OCI-LY1 (cell line): ENCODE measurements around the gene FOXK2.
"Not testable (repeated sequence)": the region's sequence is repeated elsewhere in the genome, so short reads cannot be mapped to it uniquely, and the experiment has no call there.

Experiments
- H2AFZ ChIP-seq: fragments of 200-600 bp; sonication (generic), shearing (Covaris generic); 2 replicates; pipeline ENCODE4 v1.6.0; 2014; ENCODE audit warnings: antibody characterized with exemption, mild to moderate bottlenecking, low read length
- H3F3A ChIP-seq: fragments of 200-600 bp; sonication (generic), shearing (Covaris generic); 2 replicates; pipeline ENCODE4 v1.6.0; 2014; ENCODE audit warnings: mild to moderate bottlenecking, antibody characterized with exemption, low read length, moderate library complexity; ENCODE audit not compliant: insufficient read depth
- H3K27ac ChIP-seq: fragments of 200-600 bp; sonication (generic); 2 replicates; pipeline ENCODE4 v1.5.1; 2014; ENCODE audit warnings: low read length, mixed run types, mild to moderate bottlenecking, low read depth; ENCODE audit not compliant: poor library complexity, severe bottlenecking
- H3K27me3 ChIP-seq: fragments of 200-600 bp; sonication (generic); 2 replicates; pipeline ENCODE4 v1.6.0; 2014; ENCODE audit warnings: antibody characterized with exemption, mild to moderate bottlenecking, low read length, moderate library complexity; ENCODE audit not compliant: insufficient read depth
- H3K36me3 ChIP-seq: fragments of 200-600 bp; sonication (generic); 2 replicates; pipeline ENCODE4 v1.6.1; 2014; ENCODE audit warnings: mild to moderate bottlenecking, antibody characterized with exemption, low read length, moderate library complexity, mixed read lengths; ENCODE audit not compliant: insufficient read depth
- H3K4me1 ChIP-seq: fragments of 200-600 bp; sonication (generic); 2 replicates; pipeline ENCODE4 v1.5.1; 2014; ENCODE audit warnings: mild to moderate bottlenecking, low read length, moderate library complexity; ENCODE audit not compliant: insufficient read depth, severe bottlenecking
- H3K4me2 ChIP-seq: fragments of 200-600 bp; sonication (generic), shearing (Covaris generic); 2 replicates; pipeline ENCODE4 v1.6.1; 2014; ENCODE audit warnings: low read length
- H3K4me3 ChIP-seq: fragments of 200-600 bp; sonication (generic); 2 replicates; pipeline ENCODE4 v1.5.1; 2014; ENCODE audit warnings: low read length, low read depth, mild to moderate bottlenecking, mixed read lengths; ENCODE audit not compliant: poor library complexity, severe bottlenecking
- H3K79me2 ChIP-seq: fragments of 200-600 bp; shearing (Covaris generic); 2 replicates; pipeline ENCODE4 v1.6.1; 2016; ENCODE audit warnings: mixed run types, low read length, mixed read lengths; ENCODE audit not compliant: insufficient read depth
- H3K9ac ChIP-seq: fragments of 200-600 bp; sonication (generic), shearing (Covaris generic); 2 replicates; pipeline ENCODE4 v1.6.1; 2014; ENCODE audit warnings: mild to moderate bottlenecking, low read length, mixed read lengths
- H3K9me2 ChIP-seq: fragments of 200-600 bp; sonication (generic), shearing (Covaris generic); 2 replicates; pipeline ENCODE4 v1.6.1; 2014; ENCODE audit warnings: low read depth, mild to moderate bottlenecking, low read length, mixed read lengths
- H3K9me3 ChIP-seq: fragments of 200-600 bp; shearing (Covaris generic); 2 replicates; pipeline ENCODE4 v1.6.1; 2014; ENCODE audit warnings: low read length, mixed read lengths
- H4K20me1 ChIP-seq: fragments of 200-600 bp; sonication (generic), shearing (Covaris generic); 2 replicates; pipeline ENCODE4 v1.6.0; 2016; ENCODE audit warnings: mild to moderate bottlenecking, low read length; ENCODE audit not compliant: insufficient read depth
- CTCF ChIP-seq: fragments of 200-600 bp; sonication (generic), shearing (Covaris generic); IDR thresholded peaks from 2 replicates; pipeline ENCODE4 v1.5.1; 2017; ENCODE audit warnings: mild to moderate bottlenecking, antibody characterized with exemption, low read length, moderate library complexity, mixed read lengths
- EZH2 ChIP-seq: fragments of 200-600 bp; sonication (generic), shearing (Covaris generic); IDR thresholded peaks from 2 replicates; pipeline ENCODE4 v1.8.0; 2017; ENCODE audit warnings: borderline replicate concordance, mixed run types, mild to moderate bottlenecking, antibody characterized with exemption, low read length, moderate library complexity, mixed read lengths

Gene FOXK2

GRCh38 chr17:82577300-82577699, 57.8 kb downstream of the FOXK2 start:
- H4K20me1 ChIP-seq, result no peaks in the 10 kb centered on the region

GRCh38 chr17:82579969-82580368, 60.4 kb downstream of the FOXK2 start:
- H3K27ac ChIP-seq, H3K9me3 ChIP-seq, H3K4me3 ChIP-seq, H3K9me2 ChIP-seq, H4K20me1 ChIP-seq, H3K79me2 ChIP-seq, H3K4me1 ChIP-seq, H3K27me3 ChIP-seq, H3K4me2 ChIP-seq, H3K9ac ChIP-seq, H3F3A ChIP-seq, H2AFZ ChIP-seq: not testable (repeated sequence)
- peaks cover 78% of the 10 kb centered on the region for H3K36me3 ChIP-seq

More at GRCh38 chr17:82577300-82577699, 57.8 kb downstream of the FOXK2 start:
- Histone ChIP-seq H3K9me2 (no peaks in the 10 kb centered on the region), H3K9ac (no peak overlapping the region), H3F3A (no peaks in the 10 kb centered on the region), H3K79me2 (no peaks in the 10 kb centered on the region), H3K27ac (no peak overlapping the region), H3K4me3 (no peak overlapping the region), H2AFZ (no peak overlapping the region), H3K9me3 (no peaks in the 10 kb centered on the region), H3K4me2 (no peak overlapping the region), H3K27me3 (no peaks in the 10 kb centered on the region), H3K36me3 (peaks cover 78% of the 10 kb centered on the region), H3K4me1 (peaks cover under 1% of the 10 kb centered on the region)
- TF ChIP-seq EZH2 (no peak), CTCF (no peak)

- H3K4me1 ChIP-seq, result no peaks in the 10 kb centered on the region
- H3K9ac ChIP-seq, result no peak overlapping the region
- TF ChIP-seq CTCF, result no peak
- no peak for TF ChIP-seq EZH2
- H3K9me3 ChIP-seq, result no peaks in the 10 kb centered on the region
- no peaks in the 10 kb centered on the region for H3K27me3 ChIP-seq
- peaks cover 73% of the 10 kb centered on the region for H3K36me3 ChIP-seq
- no peak overlapping the region for H3K4me3 ChIP-seq
- H3F3A ChIP-seq, result no peaks in the 10 kb centered on the region
- no peak overlapping the region for H2AFZ ChIP-seq
- no peaks in the 10 kb centered on the region for H4K20me1 ChIP-seq
- H3K27ac ChIP-seq, result no peak overlapping the region
- H3K9me2 ChIP-seq, result no peaks in the 10 kb centered on the region
- no peaks in the 10 kb centered on the region for H3K79me2 ChIP-seq
- no peak overlapping the region for H3K4me2 ChIP-seq
Observed at GRCh38 chr17:82582213-82582612, 62.7 kb downstream of the FOXK2 start.

GRCh38 chr17:82582709-82583108, 63.2 kb downstream of the FOXK2 start:
- Histone ChIP-seq H3K9me2 (no peaks in the 10 kb centered on the region), H3K9me3 (no peaks in the 10 kb centered on the region), H3K4me2 (no peak overlapping the region), H4K20me1 (no peaks in the 10 kb centered on the region), H3K4me3 (no peak overlapping the region), H3K79me2 (no peaks in the 10 kb centered on the region), H3F3A (no peaks in the 10 kb centered on the region), H2AFZ (no peak overlapping the region), H3K4me1 (no peaks in the 10 kb centered on the region), H3K27me3 (no peaks in the 10 kb centered on the region), H3K36me3 (peaks cover 75% of the 10 kb centered on the region), H3K9ac (no peak overlapping the region), H3K27ac (no peak overlapping the region)
- TF ChIP-seq EZH2 (no peak), CTCF (no peak)
